ENCODE results near the gene SATB2.

GRCh38 chr2:199309973-199310372 lies 147.8 kb downstream of the SATB2 start:
- TF ChIP-seq CTCF (IDR thresholded peaks at IDR 0.05), result no peak
- TF ChIP-seq POLR2A (IDR thresholded peaks at IDR 0.05), result no peak

Data from ovary (tissue), 3 donors.